HG03097 (cell line): ENCODE data around the gene SNCB.

ENCODE experiments used
- ATAC-seq: cut with Tn5 transposase; IDR thresholded peaks from one replicate; pipeline ENCODE4 v1.9.1; 2021; ENCODE audit not compliant: unreplicated experiment, low FRiP score

The SNCB gene

DNA sequence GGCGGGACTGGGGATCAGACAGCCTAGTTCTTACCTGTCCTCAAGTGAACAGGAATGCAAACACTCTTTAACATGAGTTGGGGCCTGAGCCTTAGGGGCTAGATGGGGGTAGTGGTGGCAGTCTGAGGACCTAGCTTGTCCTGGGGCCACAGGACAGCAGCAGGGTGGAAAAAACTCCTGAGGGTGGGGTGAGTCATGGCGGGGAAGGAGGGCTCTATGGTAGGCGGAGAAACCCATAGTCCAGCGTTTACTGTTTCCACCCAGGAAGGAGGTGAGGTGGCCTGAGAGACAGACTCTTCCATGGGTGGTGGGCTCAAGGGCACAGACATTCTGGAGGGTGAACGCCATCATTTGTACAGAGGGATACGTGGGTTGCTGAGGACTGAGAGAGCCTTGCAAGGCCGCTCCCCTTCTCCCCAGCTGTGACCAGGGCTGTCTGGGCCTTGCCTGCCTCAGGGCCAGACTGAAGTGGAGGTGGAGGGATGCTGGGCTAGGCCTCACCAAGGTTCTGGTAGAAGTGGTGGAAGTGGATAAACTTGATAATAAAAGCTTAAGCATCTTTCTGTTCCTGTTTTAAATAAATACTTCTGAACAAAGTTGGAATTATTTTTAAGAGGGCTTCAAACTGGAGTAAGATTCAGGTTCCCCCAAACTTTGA is 15.8 kb upstream of the SNCB start:
- no peak for ATAC-seq

GRCh38 chr5:176644878-176645670 is 14.7 kb upstream of the SNCB start:
- ATAC-seq = no peak

GRCh38 chr5:176644294-176644693 is 14.0 kb upstream of the SNCB start:
- no peak for ATAC-seq

GRCh38 chr5:176643491-176644219 is 13.3 kb upstream of the SNCB start:
- ATAC-seq = no peak

- no peak for ATAC-seq
These were observed 12.5 kb upstream of the SNCB start for GRCh38 chr5:176642675-176643490.

DNA sequence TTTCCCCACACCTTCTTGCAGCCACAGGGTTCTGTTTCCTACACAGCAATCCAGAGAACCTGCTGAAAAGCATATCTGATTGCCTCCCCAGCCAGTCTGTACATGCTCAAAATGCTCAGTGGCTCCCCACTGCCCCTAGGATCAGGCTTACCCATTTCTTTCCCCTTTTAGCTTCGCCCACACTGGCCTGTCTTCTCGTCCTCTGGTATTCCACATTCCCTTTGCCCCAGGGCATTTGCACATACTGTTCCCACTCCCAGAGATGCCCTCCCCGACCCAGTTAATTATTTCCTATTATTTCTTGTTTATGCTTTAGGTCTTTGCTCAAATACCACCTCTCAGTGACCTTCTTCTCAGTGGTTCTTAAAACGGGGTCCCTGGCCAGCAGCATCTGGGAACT is 10.3 kb upstream of the SNCB start:
- no peak for ATAC-seq

DNA sequence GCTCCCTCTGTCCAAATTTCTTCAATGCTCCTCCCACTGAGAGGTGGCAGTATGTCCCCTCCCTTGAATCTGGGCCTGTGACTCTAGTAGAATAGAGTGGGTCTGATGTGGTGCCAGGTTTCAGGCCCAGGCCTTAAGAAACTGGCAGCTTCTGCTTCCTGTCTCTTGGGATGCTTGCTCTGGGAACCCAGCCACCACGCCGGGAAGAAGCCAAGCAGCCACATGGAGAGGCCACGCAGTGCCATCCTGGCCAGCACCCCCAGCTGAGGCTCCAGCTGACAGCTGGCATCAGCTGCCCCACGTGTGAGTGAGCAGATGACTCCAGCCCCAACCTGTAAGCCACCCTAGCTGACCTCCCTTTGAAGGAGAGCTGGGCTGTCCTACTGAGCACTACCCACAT is 9.6 kb upstream of the SNCB start:
- no peak for ATAC-seq

GRCh38 chr5:176639208-176639607 is 8.9 kb upstream of the SNCB start:
- no peak for ATAC-seq

- no peak for ATAC-seq
These were observed 8.1 kb upstream of the SNCB start for GRCh38 chr5:176638437-176638836.

- ATAC-seq = no peak
These were observed 7.2 kb upstream of the SNCB start for GRCh38 chr5:176637556-176637955.

DNA sequence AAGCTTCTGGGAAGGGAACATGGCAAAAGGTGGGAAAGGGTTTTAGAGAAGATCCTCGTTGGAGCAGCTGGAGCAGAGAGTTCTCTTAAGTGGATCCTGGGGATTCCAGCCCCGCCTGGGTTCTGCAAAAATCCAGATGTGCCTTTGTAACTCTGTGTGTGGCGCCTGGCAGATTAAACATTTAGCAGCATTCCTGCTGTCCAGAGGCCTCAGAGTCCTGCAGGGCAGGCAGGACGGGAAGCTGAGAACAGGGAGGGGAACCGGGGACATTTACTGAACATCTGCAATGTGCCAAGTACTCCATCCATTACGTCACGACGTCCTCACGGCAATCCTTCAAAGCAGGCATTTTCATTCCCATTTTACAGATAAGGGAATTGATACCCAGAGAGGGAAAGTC is 6.1 kb upstream of the SNCB start:
- no peak for ATAC-seq

GRCh38 chr5:176633598-176633997 is 3.3 kb upstream of the SNCB start:
- ATAC-seq = no peak

DNA sequence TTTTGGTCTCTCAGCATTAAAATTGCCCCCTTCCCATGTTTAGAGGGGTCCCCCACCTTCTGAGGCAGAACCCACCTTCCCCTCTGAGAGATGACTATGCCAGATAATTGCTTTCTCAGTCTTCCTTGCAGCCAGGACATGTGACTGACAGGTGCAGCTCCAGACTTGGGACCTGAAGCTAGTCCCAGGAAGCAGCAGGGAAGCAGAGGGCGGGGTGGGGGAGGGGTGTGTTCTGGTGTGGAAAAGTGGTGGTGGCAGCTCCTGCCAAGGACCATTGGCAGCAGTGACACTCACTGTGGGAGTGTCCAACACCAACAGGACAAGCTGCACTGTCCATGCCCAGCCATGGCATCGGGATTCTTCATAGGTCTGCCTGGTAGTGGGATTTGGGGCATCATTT is 2.4 kb upstream of the SNCB start:
- ATAC-seq = no peak

- no peak for ATAC-seq
These were observed 1.3 kb upstream of the SNCB start for GRCh38 chr5:176631383-176632200.

- ATAC-seq = no peak
These were observed 418 bp upstream of the SNCB start for GRCh38 chr5:176630681-176631222.

GRCh38 chr5:176629317-176629852 is 949 bp downstream of the SNCB start:
- no peak for ATAC-seq

DNA sequence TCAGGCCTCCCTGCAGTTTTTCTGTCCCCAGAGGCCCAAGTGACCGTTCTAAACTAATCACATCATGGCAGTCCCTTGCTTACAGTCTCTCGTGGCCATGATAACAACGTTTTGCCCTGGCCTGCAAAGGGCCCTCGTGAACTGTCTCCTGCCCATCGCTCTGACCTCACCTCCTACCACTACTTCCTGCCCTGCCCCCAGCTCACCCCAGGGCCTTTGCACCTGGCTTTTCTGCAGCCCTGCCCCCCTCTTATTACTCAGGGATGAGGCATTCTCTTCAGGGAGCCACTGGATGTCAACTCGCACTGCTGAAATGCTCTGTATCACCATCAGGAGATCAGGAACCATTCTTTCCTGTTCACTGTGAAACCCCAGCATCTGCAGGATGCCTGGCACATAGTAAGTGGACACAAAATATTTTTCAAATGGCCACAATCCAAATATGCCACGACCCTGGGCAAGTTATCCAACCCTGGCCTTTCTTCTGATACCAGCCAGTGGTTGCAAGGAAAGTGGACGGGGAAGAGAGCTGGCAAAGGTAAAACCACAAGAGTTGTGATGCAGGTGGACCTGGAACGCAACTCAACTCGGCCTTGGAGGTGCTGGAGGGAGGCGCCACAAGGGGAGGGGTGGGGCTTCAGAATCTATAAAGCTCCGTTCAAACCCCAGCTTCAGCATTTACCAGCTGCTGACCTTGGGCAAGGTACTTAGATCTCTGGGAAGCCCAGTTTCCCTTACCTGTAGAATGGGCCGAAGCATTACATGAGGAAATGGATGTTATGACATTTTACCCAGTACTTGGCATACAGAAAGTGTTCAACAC is 1.7 kb downstream of the SNCB start:
- ATAC-seq = no peak

DNA sequence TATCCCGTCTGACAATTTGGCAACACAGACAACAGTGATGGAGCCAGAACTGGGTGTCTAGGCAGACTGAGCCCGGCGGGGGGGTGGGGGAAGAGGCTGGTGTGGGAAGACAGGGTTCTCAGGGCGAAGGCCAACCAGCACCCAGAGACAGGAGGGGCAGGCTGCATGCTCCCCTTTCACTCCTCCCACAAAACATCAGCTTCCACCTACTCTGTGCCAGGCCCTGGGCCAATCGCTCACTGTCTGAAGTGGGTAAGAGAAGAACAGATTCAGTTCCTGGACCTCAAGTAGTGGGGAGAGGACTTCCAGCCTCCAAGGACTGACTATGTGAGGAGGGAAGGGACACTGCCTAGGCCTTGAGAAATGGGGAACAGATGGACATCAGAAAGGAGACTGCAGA is 2.8 kb downstream of the SNCB start:
- no peak for ATAC-seq

DNA sequence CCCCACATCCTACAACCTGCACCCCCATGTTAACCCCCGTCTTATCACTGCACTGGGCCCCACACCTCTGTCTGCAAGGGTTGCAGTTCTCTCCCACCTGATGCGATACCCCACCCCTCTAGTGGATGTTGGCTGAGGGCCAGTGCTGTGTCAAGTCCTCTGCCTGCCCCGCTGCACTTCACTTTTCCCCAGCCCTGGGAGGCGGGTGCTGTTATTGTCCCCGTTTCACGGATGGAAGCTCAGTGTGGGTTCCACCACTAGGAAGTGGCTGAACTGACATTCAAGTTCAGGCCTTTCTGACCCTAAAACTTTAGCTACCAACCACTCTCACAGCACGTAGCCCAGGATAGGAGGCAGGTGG is 3.5 kb downstream of the SNCB start:
- no peak for ATAC-seq
